AG04449 (cell line): ENCODE measurements around the gene CCDC60.

Source experiments
- CTCF ChIA-PET: fragments of 350-600 bp; formaldehyde crosslinking; extraction: SDS; loops from one replicate; lab custom pipeline; 2021; ENCODE audit warnings: antibody characterized with exemption; lab: Yijun Ruan, JAX
- POLR2A ChIA-PET: fragments of 400-600, 350-600 bp; formaldehyde crosslinking; extraction: SDS; loops from one replicate; lab custom pipeline; 2020; ENCODE audit warnings: antibody characterized with exemption, inconsistent platforms; lab: Yijun Ruan, JAX
- DNase-seq: peaks from one replicate; pipeline ENCODE4 v3.0.0-alpha.2; 2010; ENCODE audit warnings: low read depth, low spot score
- H3K4me3 ChIP-seq: 2 replicates; pipeline ENCODE4 v1.5.1; 2011; ENCODE audit warnings: low read depth, mild to moderate bottlenecking, control low read depth, low read length
- TF ChIP-seq, protein P1 (sequence below): IDR thresholded peaks from one replicate; pipeline ENCODE4 v1.5.1; 2011; ENCODE audit warnings: mild to moderate bottlenecking, moderate library complexity, low read length, control low read depth, inconsistent platforms; ENCODE audit not compliant: insufficient read depth; ENCODE audit errors: missing control alignments

Gene CCDC60

DNA sequence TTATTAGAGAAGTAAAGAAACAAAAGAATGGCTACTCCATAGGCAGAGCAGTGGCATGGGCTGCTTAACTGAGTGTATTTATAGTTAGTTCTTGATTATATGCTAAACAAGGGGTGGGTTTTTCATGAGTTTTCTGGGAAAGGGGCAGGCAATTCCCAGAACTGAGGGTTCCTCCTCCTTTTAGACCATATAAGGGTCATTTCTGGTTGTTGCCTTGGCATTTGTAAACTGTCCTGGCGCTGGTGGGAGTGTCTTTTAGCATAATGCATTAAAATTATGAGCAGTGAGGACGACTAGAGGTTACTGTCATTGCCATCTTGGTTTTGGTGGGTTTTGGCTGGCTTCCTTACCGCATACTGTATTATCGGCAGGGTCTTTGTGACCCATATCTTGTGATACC is 40.1 kb downstream of the CCDC60 start:
- POLR2A ChIA-PET: no interaction called here
- CTCF ChIA-PET: no interaction called here
- no peak overlapping the region for H3K4me3 ChIP-seq
- TF ChIP-seq, protein P1, sequence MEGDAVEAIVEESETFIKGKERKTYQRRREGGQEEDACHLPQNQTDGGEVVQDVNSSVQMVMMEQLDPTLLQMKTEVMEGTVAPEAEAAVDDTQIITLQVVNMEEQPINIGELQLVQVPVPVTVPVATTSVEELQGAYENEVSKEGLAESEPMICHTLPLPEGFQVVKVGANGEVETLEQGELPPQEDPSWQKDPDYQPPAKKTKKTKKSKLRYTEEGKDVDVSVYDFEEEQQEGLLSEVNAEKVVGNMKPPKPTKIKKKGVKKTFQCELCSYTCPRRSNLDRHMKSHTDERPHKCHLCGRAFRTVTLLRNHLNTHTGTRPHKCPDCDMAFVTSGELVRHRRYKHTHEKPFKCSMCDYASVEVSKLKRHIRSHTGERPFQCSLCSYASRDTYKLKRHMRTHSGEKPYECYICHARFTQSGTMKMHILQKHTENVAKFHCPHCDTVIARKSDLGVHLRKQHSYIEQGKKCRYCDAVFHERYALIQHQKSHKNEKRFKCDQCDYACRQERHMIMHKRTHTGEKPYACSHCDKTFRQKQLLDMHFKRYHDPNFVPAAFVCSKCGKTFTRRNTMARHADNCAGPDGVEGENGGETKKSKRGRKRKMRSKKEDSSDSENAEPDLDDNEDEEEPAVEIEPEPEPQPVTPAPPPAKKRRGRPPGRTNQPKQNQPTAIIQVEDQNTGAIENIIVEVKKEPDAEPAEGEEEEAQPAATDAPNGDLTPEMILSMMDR: no peak
- no peak for DNase-seq

DNA sequence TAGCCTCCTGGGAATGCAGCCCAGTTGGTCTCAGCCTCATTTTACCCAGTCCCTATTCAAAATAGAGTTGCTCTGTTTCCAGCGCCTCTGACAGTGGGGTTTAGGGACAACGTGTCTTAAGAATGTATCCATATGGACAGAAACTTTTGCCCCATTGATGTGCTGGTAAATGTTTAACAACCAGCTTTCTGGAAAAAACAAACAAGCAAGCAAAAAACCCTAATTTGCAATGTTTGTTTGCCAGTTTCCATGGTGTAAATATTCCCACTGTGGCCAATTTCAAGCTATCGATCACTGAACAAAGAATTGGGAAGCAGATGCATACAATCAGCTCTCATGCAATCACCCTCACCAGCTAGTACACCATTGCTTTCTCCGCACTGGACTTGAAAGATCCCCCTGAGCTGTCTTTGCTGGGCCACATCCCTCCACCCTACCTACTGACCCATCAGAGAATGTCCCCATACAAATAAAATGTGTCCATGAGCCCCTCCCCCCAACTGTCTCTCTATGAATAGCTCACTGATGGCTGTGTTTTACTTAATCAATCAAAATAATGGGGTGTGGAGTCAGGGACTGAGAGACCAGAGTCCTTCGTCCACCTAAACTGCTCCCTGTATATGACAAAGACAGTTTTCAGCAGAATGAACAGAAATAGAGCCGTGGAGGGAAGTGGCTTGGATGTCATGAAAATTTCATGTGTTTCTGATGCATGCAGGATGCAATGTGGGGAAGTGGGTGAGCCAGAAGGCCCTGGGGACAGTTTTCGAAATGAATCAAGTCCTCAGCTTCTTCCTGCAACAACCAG is 40.8 kb downstream of the CCDC60 start:
- no peak for DNase-seq
- TF ChIP-seq, protein P1: no peak
- CTCF ChIA-PET: no interaction called here
- H3K4me3 ChIP-seq: no peak overlapping the region
- POLR2A ChIA-PET: no interaction called here

DNA sequence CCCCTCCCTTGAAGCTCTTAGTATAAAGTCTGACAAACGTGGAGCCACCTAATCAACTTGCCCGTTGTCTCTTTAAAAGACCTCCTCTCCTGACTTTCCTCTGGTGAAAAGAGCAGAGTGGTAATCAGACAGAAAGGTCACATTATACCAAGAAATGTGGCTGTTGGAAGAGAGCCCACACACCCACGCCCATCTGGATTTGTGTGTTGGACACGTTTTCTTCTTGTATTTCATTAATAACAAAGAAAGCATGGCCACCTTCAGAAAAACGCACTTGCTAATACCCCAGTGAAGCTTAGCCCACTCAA is 41.3 kb downstream of the CCDC60 start:
- TF ChIP-seq, protein P1: no peak
- no peak for DNase-seq
- ChIA-PET POLR2A (no interaction called here), CTCF (no interaction called here)
- no peak overlapping the region for H3K4me3 ChIP-seq

DNA sequence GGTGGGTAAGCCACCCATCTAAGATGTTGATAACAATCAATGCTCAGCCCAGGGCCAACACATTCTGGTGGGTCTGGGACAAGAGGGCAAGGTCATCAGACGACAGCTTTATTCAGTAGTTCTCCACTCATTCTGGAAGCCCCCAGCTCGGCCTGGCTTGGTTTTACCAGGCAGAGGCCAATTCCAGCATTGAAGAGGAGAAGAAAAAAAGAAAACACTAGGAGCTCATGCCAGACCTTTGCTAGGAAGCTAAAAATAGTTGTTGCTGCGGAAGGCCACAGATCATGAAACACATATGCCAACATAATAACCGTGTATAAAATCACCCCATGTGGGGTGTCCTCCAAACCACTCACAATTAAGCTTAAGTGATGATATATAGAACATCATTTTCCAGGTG is 44.4 kb downstream of the CCDC60 start:
- ChIA-PET POLR2A (no interaction called here), CTCF (no interaction called here)
- no peak overlapping the region for H3K4me3 ChIP-seq
- TF ChIP-seq, protein P1: no peak
- DNase-seq: no peak

DNA sequence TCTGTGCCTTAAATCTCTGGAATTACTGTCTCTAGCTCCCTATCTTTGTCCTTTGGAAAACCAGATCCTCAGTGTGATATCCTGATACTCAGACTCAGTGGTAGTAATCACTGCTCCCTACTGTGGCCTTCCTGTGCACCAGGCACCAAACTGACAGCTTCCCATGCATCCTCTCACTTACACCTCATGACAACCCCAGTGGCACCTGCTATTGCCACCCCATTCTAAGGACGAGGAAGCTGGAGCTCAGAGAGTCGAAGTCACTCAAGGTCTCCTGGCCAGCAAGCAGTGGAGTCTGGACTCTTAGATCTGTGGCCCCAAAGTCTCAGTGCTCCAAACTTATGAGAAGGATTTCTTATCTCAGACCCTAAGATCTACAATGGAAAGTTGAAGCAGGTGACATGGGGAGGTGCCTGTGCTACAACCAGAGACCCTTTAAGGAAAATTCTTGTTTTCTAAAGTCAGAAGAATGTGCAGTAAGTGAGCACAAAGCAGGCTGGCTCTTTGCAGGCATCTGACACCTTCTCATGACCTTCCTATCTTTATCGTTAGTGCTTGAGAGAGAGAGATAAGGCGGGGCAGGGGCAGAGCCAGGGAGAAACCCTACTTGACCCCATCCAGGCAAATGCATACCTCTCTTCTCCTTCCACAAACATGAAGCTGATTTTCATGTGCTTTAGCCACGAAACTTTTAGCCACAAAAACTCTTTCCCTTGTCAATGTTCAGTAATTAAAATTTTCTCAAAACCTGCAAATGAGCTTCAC is 47.1 kb downstream of the CCDC60 start:
- no peak overlapping the region for H3K4me3 ChIP-seq
- CTCF ChIA-PET: no interaction called here
- DNase-seq: no peak
- POLR2A ChIA-PET: no interaction called here
- TF ChIP-seq, protein P1: no peak

DNA sequence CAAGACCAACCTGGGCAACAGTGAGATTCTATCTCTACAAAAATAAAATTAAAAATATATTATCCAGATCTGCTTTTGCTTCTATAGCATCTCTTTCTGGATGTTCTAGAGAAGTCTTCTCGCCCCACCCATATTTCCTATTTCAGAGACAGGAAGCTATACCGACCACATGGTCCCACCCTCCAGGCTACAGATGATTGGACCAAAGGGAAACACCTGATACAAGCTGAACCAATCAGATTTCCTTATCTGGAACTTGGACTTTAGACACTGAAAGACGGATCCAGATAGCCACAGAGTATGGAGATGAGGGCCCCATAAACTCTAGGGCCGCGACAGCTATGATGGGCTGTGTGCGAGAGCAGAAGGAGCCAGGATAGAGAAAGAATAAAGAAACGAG is 48.7 kb downstream of the CCDC60 start:
- CTCF ChIA-PET: no interaction called here
- TF ChIP-seq, protein P1: no peak
- H3K4me3 ChIP-seq: no peak overlapping the region
- no peak for DNase-seq
- POLR2A ChIA-PET: no interaction called here
